ENCODE measurements around the gene ZFPM1. TPM values are rescaled to one million over a fixed set of nuclear protein-coding genes. Genes with fewer than 3 reads are reported as not detected.

Gene ZFPM1
- total and polyA plus RNA-seq, 4 donors = 0.19 to 12.8 (median 5.3) TPM

GRCh38 chr16:88510091-88510994 lies 57.3 kb downstream of the ZFPM1 start:
- no peak overlapping the region for H3K27ac ChIP-seq (ENCODE audit: low read depth in 1 of 2, low read length in 2 of 2)
- no peaks in the 10 kb centered on the region for H3K9me3 ChIP-seq (ENCODE audit: control insufficient read depth in 4 of 4, low read length in 3 of 4)
- no peak overlapping the region for H3K4me3 ChIP-seq (ENCODE audit: low read depth in 1 of 3, low read length in 3 of 3)
- H3K27me3 ChIP-seq (ENCODE audit: control insufficient read depth in 4 of 4, insufficient read depth in 4 of 4, low read length in 3 of 4) = no peaks in the 10 kb centered on the region
- H3K4me1 ChIP-seq (ENCODE audit: control insufficient read depth in 4 of 4, insufficient read depth in 4 of 4, low read length in 3 of 4) = peaks cover 0 to 4% (median 1%) of the 10 kb centered on the region in 4 donors
- TF ChIP-seq GABPA (IDR thresholded peaks at IDR 0.05 in 1 of 2, conservative IDR thresholded peaks at IDR 0.05 in 1 of 2) = no peak
- 90% methylated on average over 26 of the region's 26 CpGs for WGBS
- H3K9ac ChIP-seq (ENCODE audit: low read depth in 1 of 2, low read length in 2 of 2) = no peak overlapping the region
- no peak for DNase-seq (ENCODE audit: low spot score)
- H3K36me3 ChIP-seq (ENCODE audit: control insufficient read depth in 4 of 4, insufficient read depth in 3 of 4, low read depth in 1 of 4, low read length in 3 of 4) = peaks cover 0 to 11% (median under 1%) of the 10 kb centered on the region in 4 donors

- Histone ChIP-seq H3K27me3 (ENCODE audit: control insufficient read depth in 4 of 4, insufficient read depth in 4 of 4, low read length in 3 of 4) (no peaks in the 10 kb centered on the region), H3K9ac (ENCODE audit: low read depth in 1 of 2, low read length in 2 of 2) (no peak overlapping the region), H3K27ac (ENCODE audit: low read depth in 1 of 2, low read length in 2 of 2) (no peak overlapping the region), H3K4me3 (ENCODE audit: low read depth in 1 of 3, low read length in 3 of 3) (no peak overlapping the region), H3K9me3 (ENCODE audit: control insufficient read depth in 4 of 4, low read length in 3 of 4) (no peaks in the 10 kb centered on the region), H3K36me3 (ENCODE audit: control insufficient read depth in 4 of 4, insufficient read depth in 3 of 4, low read depth in 1 of 4, low read length in 3 of 4) (peaks cover 0 to 14% (median under 1%) of the 10 kb centered on the region in 4 donors), H3K4me1 (ENCODE audit: control insufficient read depth in 4 of 4, insufficient read depth in 4 of 4, low read length in 3 of 4) (no peaks in the 10 kb centered on the region)
- TF ChIP-seq GABPA (IDR thresholded peaks at IDR 0.05 in 1 of 2, conservative IDR thresholded peaks at IDR 0.05 in 1 of 2) (no peak), FOXA2 (IDR thresholded peaks at IDR 0.05) (no peak), JUND (IDR thresholded peaks at IDR 0.05) (no peak), RAD21 (IDR thresholded peaks at IDR 0.05) (no peak), FOXA1 (IDR thresholded peaks at IDR 0.05) (no peak), EGR1 (IDR thresholded peaks at IDR 0.05; ENCODE audit: low read depth in 2 of 2) (no peak), REST (IDR thresholded peaks at IDR 0.05) (no peak), HNF4G (IDR thresholded peaks at IDR 0.05) (no peak), ZBTB33 (IDR thresholded peaks at IDR 0.05) (no peak)
- 98% methylated on average over 7 of the region's 7 CpGs for WGBS
- DNase-seq (ENCODE audit: low spot score) = no peak
Measured at GRCh38 chr16:88511060-88511459, 58.0 kb downstream of the ZFPM1 start.

- H3K4me1 ChIP-seq (ENCODE audit: control insufficient read depth in 4 of 4, insufficient read depth in 4 of 4, low read length in 3 of 4) = no peaks in the 10 kb centered on the region
- no peak overlapping the region for H3K27ac ChIP-seq (ENCODE audit: low read depth in 1 of 2, low read length in 2 of 2)
- H3K9me3 ChIP-seq (ENCODE audit: control insufficient read depth in 4 of 4, low read length in 3 of 4) = no peaks in the 10 kb centered on the region
- H3K27me3 ChIP-seq (ENCODE audit: control insufficient read depth in 4 of 4, insufficient read depth in 4 of 4, low read length in 3 of 4) = no peaks in the 10 kb centered on the region
- no peak for DNase-seq (ENCODE audit: low spot score)
- TF ChIP-seq CTCF (IDR thresholded peaks at IDR 0.05; ENCODE audit: low read depth, low read length, missing input control) = no peak
- no peak for TF ChIP-seq RAD21 (IDR thresholded peaks at IDR 0.05)
- no peak for TF ChIP-seq HNF4G (IDR thresholded peaks at IDR 0.05)
- no peak for TF ChIP-seq ATF3 (IDR thresholded peaks at IDR 0.05)
- TF ChIP-seq MAX (IDR thresholded peaks at IDR 0.05) = no peak
- WGBS = 88% methylated on average over 14 of the region's 14 CpGs
- H3K4me3 ChIP-seq (ENCODE audit: low read depth in 1 of 3, low read length in 3 of 3) = no peak overlapping the region
- no peak overlapping the region for H3K9ac ChIP-seq (ENCODE audit: low read depth in 1 of 2, low read length in 2 of 2)
- peaks cover 0 to 12% (median under 1%) of the 10 kb centered on the region in 4 donors for H3K36me3 ChIP-seq (ENCODE audit: control insufficient read depth in 4 of 4, insufficient read depth in 3 of 4, low read depth in 1 of 4, low read length in 3 of 4)
Measured at GRCh38 chr16:88511906-88512305, 58.8 kb downstream of the ZFPM1 start.

Measured in liver (tissue), 9 donors.